PC-9 (cell line): ENCODE results near the gene ADGRF1. TPM values are rescaled to one million over a fixed set of nuclear protein-coding genes. Genes with fewer than 3 reads are reported as not detected.

Source experiments
- BruUV-seq: library from RNA; stranded (reverse); fragments of 400-500 nt; replicated peaks from 2 replicates; lab custom pipeline; 2021; lab: Mats Ljungman, UMichigan
- CTCF ChIA-PET: fragments of 300-600 bp; sonication (Branson Sonifier 250); formaldehyde crosslinking; loops from one replicate; lab custom pipeline; 2022; ENCODE audit warnings: antibody characterized with exemption; lab: Charles Lee
- POLR2A ChIA-PET: fragments of 300-600 bp; sonication (Branson Sonifier 250); formaldehyde crosslinking; loops from one replicate; lab custom pipeline; 2022; ENCODE audit warnings: antibody characterized with exemption; ENCODE audit not compliant: unreplicated experiment; lab: Charles Lee
- DNase-seq, 2 experiments: peaks; one replicate each; pipeline versions ENCODE4 v3.0.0 to v3.0.0-alpha.2; 2015 to 2022; ENCODE audit warnings: mixed read lengths in 1 of 2
- H2AFZ ChIP-seq: fragments of 200-600 bp; sonication (generic); 2 replicates; pipeline ENCODE4 v1.8.1; 2017; ENCODE audit warnings: antibody characterized with exemption
- H3F3A ChIP-seq: fragments of 200-600 bp; sonication (generic); 2 replicates; pipeline ENCODE4 v1.8.1; 2017; ENCODE audit warnings: antibody characterized with exemption, mild to moderate bottlenecking, low read depth; ENCODE audit not compliant: insufficient read depth
- H3K27ac ChIP-seq: fragments of 200-600 bp; sonication (generic); 2 replicates; pipeline ENCODE4 v1.6.1; 2016; ENCODE audit warnings: mixed run types
- H3K27me3 ChIP-seq: fragments of 200-600 bp; sonication (generic); 2 replicates; pipeline ENCODE4 v1.6.1; 2016; ENCODE audit warnings: low read depth, mixed run types; ENCODE audit not compliant: insufficient read depth
- H3K36me3 ChIP-seq: fragments of 200-600 bp; sonication (generic); 2 replicates; pipeline ENCODE4 v1.6.1; 2016; ENCODE audit warnings: low read depth, mixed run types
- H3K4me1 ChIP-seq: fragments of 200-600 bp; sonication (generic); replicated peaks from 2 replicates; pipeline ENCODE4 v1.6.1; 2016; ENCODE audit warnings: mixed run types; ENCODE audit not compliant: insufficient read depth
- H3K4me2 ChIP-seq: fragments of 200-600 bp; sonication (generic); 2 replicates; pipeline ENCODE4 v1.6.1; 2017; ENCODE audit warnings: mixed run types
- H3K4me3 ChIP-seq: fragments of 200-600 bp; sonication (generic); 2 replicates; pipeline ENCODE4 v1.6.1; 2016; ENCODE audit warnings: mixed run types
- H3K79me2 ChIP-seq: fragments of 200-600 bp; sonication (generic); 2 replicates; pipeline ENCODE4 v1.6.1; 2017; ENCODE audit warnings: low read depth, mixed run types
- H3K9me2 ChIP-seq: fragments of 200-600 bp; sonication (generic); 2 replicates; pipeline ENCODE4 v1.8.1; 2017; ENCODE audit warnings: mild to moderate bottlenecking; ENCODE audit not compliant: insufficient read depth
- H3K9me3 ChIP-seq: fragments of 200-600 bp; sonication (generic); 2 replicates; pipeline ENCODE4 v1.8.1; 2016; ENCODE audit warnings: low read depth; ENCODE audit not compliant: insufficient read depth
- H4K20me1 ChIP-seq: fragments of 200-600 bp; sonication (generic); 2 replicates; pipeline ENCODE4 v1.8.1; 2017; ENCODE audit not compliant: insufficient read depth
- CTCF ChIP-seq: fragments of 200-600 bp; sonication (generic); conservative IDR thresholded peaks from 2 replicates; pipeline ENCODE4 v1.6.1; 2017; ENCODE audit warnings: mixed run types, antibody characterized with exemption, mild to moderate bottlenecking, moderate library complexity
- EZH2 ChIP-seq: fragments of 200-600 bp; sonication (generic); IDR thresholded peaks from 2 replicates; pipeline ENCODE4 v1.8.0; 2017; ENCODE audit warnings: antibody characterized with exemption, low read depth
- intact Hi-C: fragments of 100-400 bp; cut with micrococcal nuclease; formaldehyde crosslinking; loops from one replicate; pipeline ENCODE4 v1.10.0; 2022; ENCODE audit not compliant: unreplicated experiment
- total RNA-seq: library from RNA; stranded (reverse); gene quantifications from 2 replicates; pipeline ENCODE4 v1.2.3, GENCODE V29; 2021

Gene ADGRF1
- total RNA-seq, 1 experiment from 2014 or later = 162 TPM

GRCh38 chr6:47032974-47033765 lies 9.0 kb downstream of the ADGRF1 start:
- H3K9me3 ChIP-seq = no peaks in the 10 kb centered on the region
- no peaks in the 10 kb centered on the region for H3K9me2 ChIP-seq
- no TSS peak for BruUV-seq
- intact Hi-C loops = loop anchor here (5.0 kb wide), 1 partner anchor 616 kb away; no protein-coding TSS in a partner anchor
- H4K20me1 ChIP-seq = no peaks in the 10 kb centered on the region
- no peak overlapping the region for H3K4me3 ChIP-seq
- peak overlapping the region; percentile 97 for H3K4me2 ChIP-seq
- peaks cover 83% of the 10 kb centered on the region for H3K36me3 ChIP-seq
- DNase-seq = no peak
- TF ChIP-seq EZH2 = no peak
- TF ChIP-seq CTCF = no peak
- no peaks in the 10 kb centered on the region for H3K27me3 ChIP-seq
- H3K79me2 ChIP-seq = peaks cover 95% of the 10 kb centered on the region
- ChIA-PET CTCF (no interaction called here), POLR2A (interaction anchor here (0.5 to 0.7 kb wide), 2 partner anchors 11 to 14 kb away, joined by 3 read pairs; no protein-coding TSS in a partner anchor)
- H3K27ac ChIP-seq = peak overlapping the region; percentile 98
- H3K4me1 ChIP-seq = peaks cover 57% of the 10 kb centered on the region
- peaks cover 56% of the 10 kb centered on the region; the same call in 1 of the 2 replicates for H3F3A ChIP-seq
- H2AFZ ChIP-seq = no peak overlapping the region

GRCh38 chr6:47031656-47032055 lies 10.5 kb downstream of the ADGRF1 start:
- peaks cover 50% of the 10 kb centered on the region; the same call in 1 of the 2 replicates for H3F3A ChIP-seq
- ChIA-PET CTCF (no interaction called here), POLR2A (no interaction called here)
- no peak overlapping the region for H3K4me3 ChIP-seq
- TF ChIP-seq EZH2 = no peak
- no peak for TF ChIP-seq CTCF
- peaks cover 83% of the 10 kb centered on the region for H3K36me3 ChIP-seq
- no peak overlapping the region for H3K4me2 ChIP-seq
- H3K9me2 ChIP-seq = no peaks in the 10 kb centered on the region
- H3K4me1 ChIP-seq = peaks cover 42% of the 10 kb centered on the region
- intact Hi-C loops = loop anchor here (5.0 kb wide), 1 partner anchor 614 kb away; no protein-coding TSS in a partner anchor
- BruUV-seq = no TSS peak
- no peak for DNase-seq
- H3K79me2 ChIP-seq = peaks cover 94% of the 10 kb centered on the region
- H2AFZ ChIP-seq = no peak overlapping the region
- H3K27me3 ChIP-seq = no peaks in the 10 kb centered on the region
- no peak overlapping the region for H3K27ac ChIP-seq
- no peaks in the 10 kb centered on the region for H3K9me3 ChIP-seq
- 0 out of 2 replicates have a peak, but pooled peaks cover 2% of the 10 kb centered on the region for H4K20me1 ChIP-seq

GRCh38 chr6:47029865-47030561 lies 12.1 kb downstream of the ADGRF1 start:
- H3K9me3 ChIP-seq = no peaks in the 10 kb centered on the region
- H3K36me3 ChIP-seq = peaks cover 90% of the 10 kb centered on the region
- CTCF ChIA-PET = no interaction called here
- no peak for TF ChIP-seq EZH2
- no peaks in the 10 kb centered on the region for H3K9me2 ChIP-seq
- H3K4me1 ChIP-seq = peaks cover 27% of the 10 kb centered on the region
- POLR2A ChIA-PET = no interaction called here
- no TSS peak for BruUV-seq
- H3K27me3 ChIP-seq = no peaks in the 10 kb centered on the region
- H3K27ac ChIP-seq = peak overlapping the region; percentile 18
- H4K20me1 ChIP-seq = 0 out of 2 replicates have a peak, but pooled peaks cover 2% of the 10 kb centered on the region
- peaks cover 51% of the 10 kb centered on the region; the same call in 1 of the 2 replicates for H3F3A ChIP-seq
- H3K4me2 ChIP-seq = no peak overlapping the region
- peaks cover 95% of the 10 kb centered on the region for H3K79me2 ChIP-seq
- no peak overlapping the region for H3K4me3 ChIP-seq
- intact Hi-C loops = loop anchor here (5.0 kb wide), 1 partner anchor 613 kb away; no protein-coding TSS in a partner anchor
- no peak for DNase-seq
- no peak overlapping the region for H2AFZ ChIP-seq
